Thoracic aorta (tissue), 2 donors: ENCODE data around the gene GPC6. TPM values are rescaled to one million over a fixed set of nuclear protein-coding genes. Genes with fewer than 3 reads are reported as not detected.

Source experiments
- ATAC-seq: fragments of 150-250 bp; one replicate; pipeline ENCODE4 v1.8.0; 2017; ENCODE audit warnings: low read depth; ENCODE audit not compliant: insufficient number of reproducible peaks, low FRiP score
- DNase-seq: peaks from one replicate; pipeline ENCODE4 v3.0.0-alpha.2; 2020; ENCODE audit warnings: low spot score
- H3K27ac ChIP-seq, 2 donors: fragments of 200-600 bp; sonication (generic); 1 replicate in 1 of 2; 2 replicates in 1 of 2; pipeline ENCODE4 v1.5.1; 2016; ENCODE audit warnings: mild to moderate bottlenecking in 2 of 2, moderate library complexity in 2 of 2
- H3K27me3 ChIP-seq: fragments of 200-600 bp; sonication (generic); replicated peaks from 2 replicates; pipeline ENCODE4 v1.6.0; 2016; ENCODE audit warnings: mild to moderate bottlenecking; ENCODE audit not compliant: insufficient read depth
- H3K36me3 ChIP-seq: fragments of 200-600 bp; sonication (generic); one replicate; pipeline ENCODE4 v1.5.1; 2016
- H3K4me1 ChIP-seq, 2 donors: fragments of 200-600 bp; sonication (generic); 1 replicate in 1 of 2; 2 replicates in 1 of 2; pipeline versions ENCODE4 v1.5.1 to v1.6.0; 2016; ENCODE audit warnings: low read depth in 2 of 2, mild to moderate bottlenecking in 1 of 2; ENCODE audit not compliant: control insufficient read depth in 1 of 2
- H3K4me3 ChIP-seq: fragments of 200-600 bp; sonication (generic); 2 replicates; pipeline ENCODE4 v1.5.1; 2016; ENCODE audit warnings: mild to moderate bottlenecking
- H3K9me3 ChIP-seq: fragments of 200-600 bp; sonication (generic); 2 replicates; pipeline ENCODE4 v1.5.1; 2016
- total RNA-seq, 2 donors: library from RNA; depleted of rRNA; stranded (reverse); fragments of >200 nt; gene quantifications; one replicate each; pipeline versions ENCODE4 v1.1.0 to v1.2.3, GENCODE V29; 2016
- TF ChIP-seq, protein P1 (sequence below): fragments of 200-600 bp; sonication (generic); IDR thresholded peaks from one replicate; pipeline ENCODE4 v1.5.1; 2019; ENCODE audit warnings: antibody characterized with exemption

The GPC6 gene
- total RNA-seq, 2 donors from 2014 or later = 34.9 to 56.4 TPM

GRCh38 chr13:94362411-94362909 lies 1135.9 kb downstream of the GPC6 start:
- Histone ChIP-seq H3K9me3 (no peaks in the 10 kb centered on the region), H3K4me1 (peaks cover 3 to 7% of the 10 kb centered on the region in 2 donors), H3K27me3 (no peaks in the 10 kb centered on the region), H3K4me3 (no peak overlapping the region), H3K27ac (no peak overlapping the region), H3K36me3 (no peaks in the 10 kb centered on the region)
- ATAC-seq (peak; percentile 86), DNase-seq (peak; percentile 33)
- TF ChIP-seq, protein P1, sequence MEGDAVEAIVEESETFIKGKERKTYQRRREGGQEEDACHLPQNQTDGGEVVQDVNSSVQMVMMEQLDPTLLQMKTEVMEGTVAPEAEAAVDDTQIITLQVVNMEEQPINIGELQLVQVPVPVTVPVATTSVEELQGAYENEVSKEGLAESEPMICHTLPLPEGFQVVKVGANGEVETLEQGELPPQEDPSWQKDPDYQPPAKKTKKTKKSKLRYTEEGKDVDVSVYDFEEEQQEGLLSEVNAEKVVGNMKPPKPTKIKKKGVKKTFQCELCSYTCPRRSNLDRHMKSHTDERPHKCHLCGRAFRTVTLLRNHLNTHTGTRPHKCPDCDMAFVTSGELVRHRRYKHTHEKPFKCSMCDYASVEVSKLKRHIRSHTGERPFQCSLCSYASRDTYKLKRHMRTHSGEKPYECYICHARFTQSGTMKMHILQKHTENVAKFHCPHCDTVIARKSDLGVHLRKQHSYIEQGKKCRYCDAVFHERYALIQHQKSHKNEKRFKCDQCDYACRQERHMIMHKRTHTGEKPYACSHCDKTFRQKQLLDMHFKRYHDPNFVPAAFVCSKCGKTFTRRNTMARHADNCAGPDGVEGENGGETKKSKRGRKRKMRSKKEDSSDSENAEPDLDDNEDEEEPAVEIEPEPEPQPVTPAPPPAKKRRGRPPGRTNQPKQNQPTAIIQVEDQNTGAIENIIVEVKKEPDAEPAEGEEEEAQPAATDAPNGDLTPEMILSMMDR = peak; percentile 79

- Histone ChIP-seq H3K4me1 (peaks cover 3 to 7% of the 10 kb centered on the region in 2 donors), H3K27ac (no peak overlapping the region), H3K36me3 (no peaks in the 10 kb centered on the region), H3K4me3 (no peak overlapping the region), H3K27me3 (no peaks in the 10 kb centered on the region), H3K9me3 (no peaks in the 10 kb centered on the region)
- DNase-seq (no peak), ATAC-seq (no peak)
- TF ChIP-seq, protein P1 = no peak
These were observed 1140.1 kb downstream of the GPC6 start for GRCh38 chr13:94366677-94367076.

GRCh38 chr13:94369972-94370436 lies 1143.4 kb downstream of the GPC6 start:
- DNase-seq (no peak), ATAC-seq (no peak)
- TF ChIP-seq, protein P1 = no peak
- Histone ChIP-seq H3K4me1 (no peaks in the 10 kb centered on the region), H3K27ac (no peak overlapping the region), H3K27me3 (no peaks in the 10 kb centered on the region), H3K36me3 (no peaks in the 10 kb centered on the region), H3K9me3 (no peaks in the 10 kb centered on the region), H3K4me3 (no peak overlapping the region)

DNA sequence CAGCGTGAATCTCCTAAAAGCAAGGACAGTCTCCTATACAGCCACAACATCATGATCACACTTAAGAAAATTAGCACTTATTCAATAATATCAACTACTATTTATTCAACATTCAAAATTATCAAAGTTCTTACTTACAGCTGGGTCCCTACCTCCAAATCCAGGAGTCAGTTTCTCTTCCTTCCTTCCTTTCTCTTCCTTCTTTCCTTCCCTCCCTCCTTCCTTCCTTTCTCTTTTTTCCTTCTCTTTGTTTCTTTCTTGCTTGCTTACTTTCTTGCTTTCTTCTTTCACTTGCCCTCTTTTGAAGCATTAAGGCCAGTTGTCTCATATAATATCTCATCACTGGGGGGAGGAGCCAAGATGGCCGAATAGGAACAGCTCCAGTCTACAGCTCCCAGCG lies 1145.2 kb downstream of the GPC6 start:
- TF ChIP-seq, protein P1 = no peak
- no peaks in the 10 kb centered on the region for H3K4me1 ChIP-seq

DNA sequence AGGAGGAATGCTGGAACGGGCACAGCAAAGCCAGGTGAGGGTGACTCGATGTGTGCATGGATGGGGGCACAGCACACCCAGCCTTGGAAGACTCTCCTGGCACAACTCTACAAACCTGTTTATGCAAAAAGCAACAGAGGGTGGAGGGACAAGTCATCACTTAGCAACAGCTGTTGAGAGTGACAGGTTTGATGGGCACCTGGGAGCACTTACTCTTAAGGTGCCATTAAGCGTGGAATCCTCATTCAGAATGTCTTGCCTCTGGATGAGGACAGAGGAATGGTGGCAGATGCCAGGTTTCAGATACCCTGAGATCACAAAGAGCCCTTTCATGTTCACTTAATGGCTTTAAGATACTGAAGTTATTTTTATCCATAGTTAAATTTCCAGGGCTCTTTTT lies 1155.9 kb downstream of the GPC6 start:
- no peaks in the 10 kb centered on the region for H3K27me3 ChIP-seq
- H3K9me3 ChIP-seq = no peaks in the 10 kb centered on the region
- no peak overlapping the region for H3K4me3 ChIP-seq
- TF ChIP-seq, protein P1 = no peak
- no peaks in the 10 kb centered on the region for H3K36me3 ChIP-seq
- DNase-seq (no peak), ATAC-seq (no peak)
- no peak overlapping the region for H3K27ac ChIP-seq
- H3K4me1 ChIP-seq = no peaks in the 10 kb centered on the region

More for the DNA sequence above, 1145.2 kb downstream of the GPC6 start:
- no peak overlapping the region for H3K27ac ChIP-seq
- DNase-seq = no peak
- H3K27me3 ChIP-seq = no peaks in the 10 kb centered on the region
- ATAC-seq = no peak
- no peaks in the 10 kb centered on the region for H3K9me3 ChIP-seq
- H3K36me3 ChIP-seq = no peaks in the 10 kb centered on the region
- no peak overlapping the region for H3K4me3 ChIP-seq
